Fibroblast of lung (primary cell): ENCODE measurements around the gene SLC6A1.

Experiments used
- EZH2 ChIP-seq: IDR thresholded peaks from 2 replicates; pipeline ENCODE4 v1.5.1; 2012; ENCODE audit warnings: low read length, control low read depth, mild to moderate bottlenecking; ENCODE audit errors: missing control alignments
- TF ChIP-seq, protein P1 (sequence below), 2 donors: IDR thresholded peaks in 1 of 2; conservative IDR thresholded peaks in 1 of 2; 1 replicate in 1 of 2; 2 replicates in 1 of 2; pipeline ENCODE4 v1.5.1; 2011 to 2012; ENCODE audit warnings: low read length in 2 of 2, control low read depth in 1 of 2, inconsistent platforms in 1 of 2, low read depth in 1 of 2, mild to moderate bottlenecking in 1 of 2

DNA sequence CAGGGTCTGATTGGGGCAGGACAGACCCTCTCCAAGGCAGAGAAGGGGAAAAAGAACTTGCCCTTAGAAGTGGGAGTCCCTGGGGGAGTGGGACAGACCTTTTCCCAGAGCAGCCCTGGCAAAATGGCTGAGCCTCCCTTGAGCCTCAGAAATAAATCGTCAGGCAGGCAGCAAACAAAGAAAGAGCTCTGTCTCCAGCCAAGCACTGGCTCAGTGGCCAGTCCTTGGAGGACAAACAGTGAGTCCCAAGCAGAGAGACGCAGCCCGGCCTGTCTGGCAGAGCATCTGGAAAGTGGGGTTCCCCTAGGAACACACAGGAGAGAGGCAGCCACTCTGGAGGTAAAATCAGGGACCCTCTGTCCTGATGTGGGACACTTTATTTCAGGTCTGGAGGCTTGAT lies 1.8 kb downstream of the SLC6A1 start:
- TF ChIP-seq, protein P1, sequence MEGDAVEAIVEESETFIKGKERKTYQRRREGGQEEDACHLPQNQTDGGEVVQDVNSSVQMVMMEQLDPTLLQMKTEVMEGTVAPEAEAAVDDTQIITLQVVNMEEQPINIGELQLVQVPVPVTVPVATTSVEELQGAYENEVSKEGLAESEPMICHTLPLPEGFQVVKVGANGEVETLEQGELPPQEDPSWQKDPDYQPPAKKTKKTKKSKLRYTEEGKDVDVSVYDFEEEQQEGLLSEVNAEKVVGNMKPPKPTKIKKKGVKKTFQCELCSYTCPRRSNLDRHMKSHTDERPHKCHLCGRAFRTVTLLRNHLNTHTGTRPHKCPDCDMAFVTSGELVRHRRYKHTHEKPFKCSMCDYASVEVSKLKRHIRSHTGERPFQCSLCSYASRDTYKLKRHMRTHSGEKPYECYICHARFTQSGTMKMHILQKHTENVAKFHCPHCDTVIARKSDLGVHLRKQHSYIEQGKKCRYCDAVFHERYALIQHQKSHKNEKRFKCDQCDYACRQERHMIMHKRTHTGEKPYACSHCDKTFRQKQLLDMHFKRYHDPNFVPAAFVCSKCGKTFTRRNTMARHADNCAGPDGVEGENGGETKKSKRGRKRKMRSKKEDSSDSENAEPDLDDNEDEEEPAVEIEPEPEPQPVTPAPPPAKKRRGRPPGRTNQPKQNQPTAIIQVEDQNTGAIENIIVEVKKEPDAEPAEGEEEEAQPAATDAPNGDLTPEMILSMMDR (conservative IDR thresholded peaks at IDR 0.05 in 1 of 2, IDR thresholded peaks at IDR 0.05 in 1 of 2; ENCODE audit: low read depth in 1 of 2, low read length in 2 of 2) = no peak
- TF ChIP-seq EZH2 = peak; percentile 21
